GM19238 (cell line): ENCODE data around the gene ZFYVE9.
"Not testable (repeated sequence)": the region's sequence is repeated elsewhere in the genome, so short reads cannot be mapped to it uniquely, and the experiment has no call there.

Source experiments
- DNase-seq: peaks from one replicate; pipeline ENCODE4 v3.0.0; 2011; ENCODE audit warnings: low spot score; ENCODE audit not compliant: insufficient read length

Gene ZFYVE9

DNA sequence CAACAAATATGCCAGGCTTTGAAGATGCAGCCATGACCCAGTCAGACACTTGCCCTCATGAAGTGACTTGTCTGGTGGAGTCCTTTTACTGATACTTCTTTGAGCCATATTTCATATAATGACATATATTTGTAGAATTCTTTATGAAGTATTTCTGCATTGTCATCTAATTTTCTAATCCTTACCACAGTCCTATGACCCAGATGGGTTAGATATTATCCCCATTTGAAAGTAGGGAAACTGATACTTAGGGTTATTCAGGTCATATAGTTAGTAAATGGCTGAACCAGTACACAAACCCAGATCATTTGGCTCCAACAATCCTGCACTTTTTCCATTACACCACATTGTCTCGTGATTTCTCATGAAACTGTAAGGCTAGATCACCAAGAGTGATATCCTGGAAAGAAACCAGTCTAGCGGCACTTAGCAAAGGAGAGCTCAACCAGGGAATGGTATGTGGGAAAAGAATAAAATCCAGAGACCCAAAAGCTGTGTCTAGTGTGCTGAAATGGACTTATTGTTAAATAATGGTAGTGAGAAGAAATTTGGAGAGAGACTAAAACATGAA is 49.6 kb downstream of the ZFYVE9 start:
- DNase-seq: no peak

DNA sequence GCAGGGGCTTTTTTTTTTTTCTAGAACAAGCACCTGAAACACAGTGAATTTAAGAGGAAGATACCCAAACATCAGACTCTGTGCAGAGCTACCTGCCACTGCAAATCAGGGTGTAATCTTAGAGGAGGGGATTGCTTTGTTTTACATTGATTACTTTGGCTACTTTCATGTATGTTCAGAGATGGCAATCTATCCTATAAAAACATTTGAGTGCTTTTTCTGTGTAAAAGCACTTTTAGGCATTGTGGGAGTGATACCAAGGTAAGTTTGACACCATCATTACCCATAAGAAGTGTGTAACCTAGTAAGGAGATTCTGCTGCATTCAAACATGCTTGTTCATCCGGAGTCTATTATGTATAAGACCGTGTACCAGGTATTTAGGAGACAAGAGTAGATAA is 50.1 kb downstream of the ZFYVE9 start:
- DNase-seq: no peak

DNA sequence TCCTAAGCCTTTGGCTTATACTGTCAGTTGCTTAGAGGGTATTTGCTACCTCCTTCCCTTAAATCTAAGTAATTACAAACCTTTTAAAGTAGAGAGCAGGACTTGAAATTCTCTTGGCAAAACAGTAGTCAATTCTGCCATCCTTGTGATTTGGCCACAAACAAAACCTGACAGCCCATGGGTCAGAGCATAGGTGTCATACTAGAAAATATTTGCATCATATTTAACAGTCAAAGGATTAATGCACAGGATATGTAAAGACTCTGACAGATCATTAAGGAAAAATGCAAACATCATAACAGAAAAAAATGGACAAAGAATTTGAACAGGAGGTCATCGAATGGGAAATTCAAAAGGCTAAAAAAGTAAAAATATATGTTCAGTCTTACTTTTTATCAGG is 50.5 kb downstream of the ZFYVE9 start:
- no peak for DNase-seq

DNA sequence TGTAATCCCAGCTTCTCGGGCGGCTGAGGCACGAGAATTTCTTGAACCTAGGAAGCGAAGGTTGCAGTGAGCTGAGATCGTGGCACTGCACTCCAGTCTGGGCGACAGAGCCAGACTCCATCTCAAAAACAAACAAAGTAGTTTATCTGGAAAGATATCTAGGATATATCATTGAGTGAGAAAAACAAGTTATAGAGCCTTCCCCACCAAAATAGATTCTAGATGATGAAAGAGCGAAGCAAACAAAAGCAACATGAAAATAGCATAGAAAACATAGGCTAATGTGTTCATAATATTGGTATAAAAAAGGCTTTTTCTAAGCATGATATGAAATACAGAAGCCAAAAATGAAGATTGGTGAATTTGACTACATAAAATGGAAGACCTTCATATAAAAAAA is 52.1 kb downstream of the ZFYVE9 start:
- no peak for DNase-seq

DNA sequence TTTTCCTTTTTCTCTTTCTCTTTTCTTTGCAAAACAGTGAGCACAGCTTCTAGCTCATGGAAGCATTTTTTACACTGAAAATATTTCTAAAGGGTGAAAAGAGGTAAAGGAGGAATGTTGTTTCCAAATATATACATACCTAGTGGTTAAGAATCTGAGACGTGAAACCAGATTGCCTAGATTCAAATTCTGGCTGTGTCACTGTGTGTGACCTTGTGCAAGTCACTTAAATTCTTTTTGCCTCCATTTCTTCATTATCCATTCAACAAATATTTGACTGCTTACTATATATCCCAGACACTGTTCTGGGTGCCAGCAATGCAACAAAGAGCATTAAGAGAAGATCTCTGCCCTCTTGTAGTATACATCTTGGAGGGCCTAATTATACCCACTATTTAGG is 53.3 kb downstream of the ZFYVE9 start:
- DNase-seq: no peak

DNA sequence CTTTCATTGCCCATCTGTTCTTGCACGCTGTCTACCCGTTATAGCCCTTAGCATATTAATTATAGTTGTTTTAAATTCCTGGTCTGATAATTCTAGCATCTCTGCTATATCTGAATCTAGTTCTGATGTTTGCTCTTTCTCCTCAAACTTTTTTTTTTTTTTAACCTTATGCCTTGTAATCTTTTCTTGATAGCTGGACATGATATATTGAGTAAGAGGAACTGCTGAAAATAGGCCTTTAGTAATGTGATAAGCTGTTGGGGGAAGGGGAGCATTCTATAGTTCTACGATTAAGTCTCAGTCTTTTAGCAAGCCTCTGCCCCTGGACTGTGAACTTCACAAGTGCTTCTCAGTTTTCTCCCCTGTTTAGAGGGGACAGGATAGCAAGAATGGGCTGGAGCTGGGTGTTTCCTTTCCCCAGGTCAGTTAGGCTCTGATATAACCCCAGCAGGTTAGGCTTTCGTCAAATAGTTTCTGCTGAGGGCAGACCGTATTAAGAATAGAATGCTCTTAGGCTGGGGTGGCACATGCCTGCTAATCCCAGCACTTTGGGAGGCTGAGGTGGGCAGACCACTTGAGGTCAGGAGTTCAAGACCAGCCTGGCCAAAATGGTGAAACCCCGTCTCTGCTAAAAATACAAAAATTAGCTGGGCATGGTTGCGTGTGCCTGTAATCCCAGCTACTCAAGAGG is 62.2 kb downstream of the ZFYVE9 start:
- DNase-seq: no peak

DNA sequence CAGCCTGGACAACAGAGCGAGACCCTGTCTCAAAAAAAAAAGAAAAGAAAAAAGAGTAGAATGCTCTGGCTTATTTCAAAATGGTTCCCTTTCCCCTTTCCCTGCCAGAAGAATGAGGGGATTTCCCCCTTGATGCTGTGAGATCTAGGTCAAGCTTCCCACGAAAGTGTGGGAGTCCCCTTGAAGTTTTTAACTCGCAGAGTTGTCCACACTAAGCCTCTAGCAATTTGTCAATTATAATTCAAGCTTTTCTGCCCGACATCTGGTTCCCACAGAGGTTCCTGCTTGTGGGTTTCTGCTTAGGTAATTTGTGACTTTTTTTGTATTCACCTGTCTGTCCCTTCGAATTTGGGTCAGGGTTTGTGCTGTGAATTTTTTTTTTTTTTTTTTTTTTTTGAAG is 62.8 kb downstream of the ZFYVE9 start:
- DNase-seq: no peak

DNA sequence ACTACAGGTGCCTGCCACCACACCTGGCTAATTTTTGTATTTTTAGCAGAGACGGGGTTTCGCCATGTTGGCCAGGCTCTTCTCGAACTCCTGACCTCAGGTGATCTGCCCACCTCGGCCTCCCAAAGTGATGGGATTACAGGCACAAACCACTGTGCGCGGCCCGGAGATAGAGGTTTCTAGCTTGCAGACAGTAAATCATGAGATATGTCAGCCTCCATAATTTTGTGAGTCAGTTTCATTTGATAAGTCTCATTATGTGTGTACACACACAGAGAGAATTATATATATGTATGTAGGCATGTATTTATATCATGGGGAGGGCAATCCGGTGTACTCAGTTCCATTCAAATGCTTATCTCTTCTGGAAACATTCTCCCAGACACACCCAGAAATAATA is 64.8 kb downstream of the ZFYVE9 start:
- not testable (repeated sequence) for DNase-seq

DNA sequence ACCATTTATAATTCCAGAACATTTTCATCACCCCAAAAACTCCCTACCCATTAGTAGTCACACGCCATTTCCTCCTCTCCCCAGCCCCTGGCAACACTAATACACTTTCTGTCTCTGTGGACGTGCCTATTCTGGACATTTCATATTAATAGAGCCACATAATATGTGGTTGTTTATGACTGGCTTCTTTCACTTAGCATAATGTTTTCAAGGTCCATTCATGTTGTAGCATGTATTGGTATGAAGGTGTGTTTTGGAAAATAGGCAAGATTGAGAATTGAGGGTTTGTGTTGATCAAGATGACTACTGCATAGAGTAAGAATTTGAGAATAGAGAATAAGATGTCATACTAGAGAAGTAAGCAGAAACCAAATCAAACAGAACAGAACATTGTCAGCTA is 67.5 kb downstream of the ZFYVE9 start:
- no peak for DNase-seq

DNA sequence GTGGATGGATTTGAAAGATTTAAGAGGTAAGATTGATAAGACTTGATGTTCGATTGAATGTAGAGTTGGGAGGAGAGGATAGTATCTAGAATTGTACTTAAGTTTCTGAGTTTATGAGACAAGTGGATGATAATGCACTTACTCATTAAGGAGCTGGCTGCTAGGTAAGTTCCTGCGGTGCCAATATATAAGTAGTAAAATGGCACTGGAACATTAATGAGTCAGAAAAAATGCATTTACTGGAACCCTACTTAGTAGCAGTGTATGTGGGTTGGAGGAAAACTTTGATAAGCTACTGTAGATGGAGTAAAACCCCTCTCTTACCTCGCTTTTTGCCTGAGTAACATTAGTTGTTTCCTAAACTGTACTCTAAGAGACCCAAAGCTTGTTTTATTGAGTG is 68.2 kb downstream of the ZFYVE9 start:
- DNase-seq: no peak

DNA sequence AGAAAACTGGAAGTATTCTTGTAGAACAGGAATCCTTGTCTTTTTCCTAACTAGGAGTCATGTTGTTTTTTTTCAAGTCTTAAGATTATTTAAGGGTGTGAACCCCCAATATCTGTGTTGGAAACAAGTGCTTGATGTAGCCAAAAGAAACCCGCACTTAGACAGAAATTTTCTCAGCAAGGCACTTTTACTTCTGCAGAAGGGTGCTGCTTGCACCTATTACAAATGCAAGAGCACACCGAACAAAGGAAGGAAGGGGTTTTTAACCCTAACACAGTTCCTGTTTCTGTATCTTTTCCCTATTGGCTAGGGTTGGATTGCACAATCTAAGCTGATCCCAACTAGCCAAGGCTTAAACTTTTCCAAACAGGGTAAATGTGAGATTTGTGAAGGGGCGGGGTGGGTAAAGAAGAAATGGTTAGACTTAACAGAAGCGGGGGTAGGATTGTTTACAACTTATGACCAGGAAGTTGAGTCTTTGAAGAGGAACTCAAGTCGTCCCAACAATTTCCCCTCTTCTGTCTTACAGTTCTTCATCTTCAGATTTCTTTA is 75.1 kb downstream of the ZFYVE9 start:
- no peak for DNase-seq

DNA sequence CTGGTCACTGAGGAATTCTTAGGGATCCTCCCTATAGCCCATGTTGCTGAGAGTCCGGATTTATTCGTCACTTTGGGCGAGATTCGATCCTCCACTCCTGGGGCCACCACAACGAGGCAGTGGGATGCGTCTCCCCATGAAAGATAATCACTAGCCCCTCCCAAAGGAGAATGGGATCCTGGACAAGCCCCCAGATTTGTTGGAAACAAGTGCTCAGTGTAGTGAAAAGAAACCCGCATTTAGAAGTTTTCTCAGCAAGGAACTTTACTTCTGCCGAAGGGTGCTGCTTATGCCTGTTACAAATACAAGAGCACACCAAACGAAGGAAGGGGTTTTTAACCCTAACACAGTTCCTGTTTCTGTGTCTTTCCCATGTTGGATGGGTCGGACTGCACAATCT is 83.3 kb downstream of the ZFYVE9 start:
- no peak for DNase-seq

DNA sequence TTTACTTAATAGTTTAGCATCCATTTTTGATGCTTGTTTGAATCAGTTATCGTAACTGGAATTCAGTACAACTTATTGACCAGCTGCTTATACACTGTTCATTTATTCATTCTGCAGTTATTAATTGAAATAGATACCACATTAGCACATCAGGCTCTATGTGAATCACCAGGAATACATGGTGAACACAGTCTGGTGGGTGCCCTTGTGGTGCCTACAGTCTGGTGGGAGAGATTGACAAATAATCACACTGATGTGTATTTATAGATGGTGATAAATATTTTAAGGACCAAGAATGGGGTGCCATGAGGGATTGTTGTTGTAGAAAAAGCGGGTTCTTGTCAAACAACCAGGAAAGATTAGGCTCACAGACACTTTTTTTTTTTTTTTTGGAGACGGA is 87.6 kb downstream of the ZFYVE9 start:
- no peak for DNase-seq

DNA sequence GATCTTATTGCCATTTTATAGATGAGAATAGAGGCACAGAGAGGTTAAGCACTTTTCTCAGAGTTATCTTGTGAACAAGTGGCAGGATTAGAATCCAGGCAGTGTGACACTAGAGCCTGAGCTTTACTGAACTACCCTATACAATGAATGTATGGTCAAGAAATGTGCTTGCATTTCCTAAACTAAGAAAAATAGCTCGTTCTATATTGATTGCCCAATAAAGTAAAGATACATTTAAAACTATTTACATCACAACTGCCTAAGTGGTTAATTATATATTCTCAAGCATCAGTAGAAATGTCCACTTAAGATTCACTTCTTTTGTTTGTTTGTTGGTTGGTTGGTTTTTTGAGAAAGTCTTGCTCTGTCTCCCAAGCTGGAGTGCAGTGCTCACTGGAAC is 91.6 kb downstream of the ZFYVE9 start:
- DNase-seq: no peak

DNA sequence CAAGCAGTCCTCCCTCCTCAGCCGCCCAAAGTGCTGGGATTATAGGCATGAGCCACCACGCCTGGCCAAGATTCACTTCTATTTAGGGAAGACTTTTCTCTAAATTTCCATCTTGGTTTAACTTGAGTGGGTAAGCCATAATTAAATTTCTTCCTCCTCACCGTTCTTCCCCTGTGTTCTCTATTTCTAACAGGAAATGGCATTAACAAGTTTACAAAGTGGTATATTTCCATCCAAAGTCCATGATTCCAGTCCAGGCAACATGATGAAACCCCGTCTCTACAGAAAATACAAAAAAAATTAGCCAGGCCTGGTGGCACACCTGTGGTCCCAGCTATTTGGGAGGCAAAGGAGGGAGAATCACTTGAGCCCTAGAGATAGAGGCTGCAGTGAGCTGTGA is 92.1 kb downstream of the ZFYVE9 start:
- no peak for DNase-seq

DNA sequence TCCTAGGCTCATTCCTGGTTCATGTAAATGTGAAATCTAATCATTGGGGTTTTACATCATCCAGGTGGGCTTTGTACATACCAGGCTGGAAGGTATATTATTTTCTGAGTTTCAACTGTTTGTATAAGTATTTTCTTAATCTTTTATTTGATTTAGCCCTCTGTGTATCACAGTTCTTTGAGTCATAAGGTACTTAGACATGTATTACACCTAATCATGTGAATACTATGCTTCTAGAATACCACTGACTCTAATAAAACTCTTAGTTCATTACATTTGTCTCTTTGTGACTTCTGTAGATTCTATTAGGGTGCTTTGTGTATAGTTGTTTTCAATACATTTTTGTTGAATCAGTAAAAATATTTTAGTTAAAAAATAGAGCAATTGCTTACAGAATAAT is 92.8 kb downstream of the ZFYVE9 start:
- no peak for DNase-seq

DNA sequence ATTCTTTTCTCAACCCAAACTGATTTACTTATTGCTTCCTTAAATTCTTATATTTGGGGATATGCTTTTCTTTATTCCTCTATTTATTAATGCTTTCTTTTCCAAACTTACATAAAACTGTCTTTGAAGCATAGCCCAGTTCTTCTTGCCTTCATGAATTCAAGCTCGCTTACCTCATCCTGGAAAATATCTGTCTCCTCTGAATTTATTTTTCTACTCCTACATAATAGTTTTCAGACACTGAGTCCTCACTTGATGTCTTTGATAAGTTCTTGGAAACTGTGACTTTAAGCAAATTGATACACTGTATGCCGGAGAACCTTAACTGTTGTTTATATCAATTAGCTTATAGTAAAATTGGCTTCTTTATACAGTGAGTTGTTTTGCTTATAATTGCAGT is 93.8 kb downstream of the ZFYVE9 start:
- no peak for DNase-seq

DNA sequence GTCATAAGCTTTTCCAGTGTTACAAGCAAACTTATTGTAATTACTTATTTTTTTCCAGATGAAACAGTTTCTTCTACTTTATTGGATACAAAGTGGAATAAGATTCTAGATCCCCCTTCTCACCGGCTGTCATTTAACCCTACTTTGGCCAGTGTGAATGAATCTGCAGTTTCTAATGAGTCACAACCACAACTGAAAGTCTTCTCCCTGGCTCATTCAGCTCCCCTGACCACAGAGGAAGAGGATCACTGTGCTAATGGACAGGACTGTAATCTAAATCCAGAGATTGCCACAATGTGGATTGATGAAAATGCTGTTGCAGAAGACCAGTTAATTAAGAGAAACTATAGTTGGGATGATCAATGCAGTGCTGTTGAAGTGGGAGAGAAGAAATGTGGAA is 95.5 kb downstream of the ZFYVE9 start:
- DNase-seq: no peak

DNA sequence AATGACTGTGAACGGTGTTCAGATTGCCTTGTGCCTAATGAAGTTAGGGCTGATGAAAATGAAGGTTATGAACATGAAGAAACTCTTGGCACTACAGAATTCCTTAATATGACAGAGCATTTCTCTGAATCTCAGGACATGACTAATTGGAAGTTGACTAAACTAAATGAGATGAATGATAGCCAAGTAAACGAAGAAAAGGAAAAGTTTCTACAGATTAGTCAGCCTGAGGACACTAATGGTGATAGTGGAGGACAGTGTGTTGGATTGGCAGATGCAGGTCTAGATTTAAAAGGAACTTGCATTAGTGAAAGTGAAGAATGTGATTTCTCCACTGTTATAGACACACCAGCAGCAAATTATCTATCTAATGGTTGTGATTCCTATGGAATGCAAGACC is 96.6 kb downstream of the ZFYVE9 start:
- DNase-seq: no peak

DNA sequence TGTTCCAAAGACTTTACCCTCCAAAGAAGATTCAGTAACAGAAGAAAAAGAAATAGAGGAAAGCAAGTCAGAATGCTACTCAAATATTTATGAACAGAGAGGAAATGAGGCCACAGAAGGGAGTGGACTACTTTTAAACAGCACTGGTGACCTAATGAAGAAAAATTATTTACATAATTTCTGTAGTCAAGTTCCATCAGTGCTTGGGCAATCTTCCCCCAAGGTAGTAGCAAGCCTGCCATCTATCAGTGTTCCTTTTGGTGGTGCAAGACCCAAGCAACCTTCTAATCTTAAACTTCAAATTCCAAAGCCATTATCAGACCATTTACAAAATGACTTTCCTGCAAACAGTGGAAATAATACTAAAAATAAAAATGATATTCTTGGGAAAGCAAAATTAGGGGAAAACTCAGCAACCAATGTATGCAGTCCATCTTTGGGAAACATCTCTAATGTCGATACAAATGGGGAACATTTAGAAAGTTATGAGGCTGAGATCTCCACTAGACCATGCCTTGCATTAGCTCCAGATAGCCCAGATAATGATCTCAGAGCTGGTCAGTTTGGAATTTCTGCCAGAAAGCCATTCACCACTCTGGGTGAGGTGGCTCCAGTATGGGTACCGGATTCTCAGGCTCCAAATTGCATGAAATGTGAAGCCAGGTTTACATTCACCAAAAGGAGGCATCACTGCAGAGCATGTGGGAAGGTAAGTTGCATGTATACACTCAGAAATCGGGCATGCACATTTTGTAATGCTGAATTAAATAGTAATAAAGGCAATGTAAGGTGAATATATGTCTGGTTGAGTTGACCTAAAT is 97.2 kb downstream of the ZFYVE9 start:
- DNase-seq: no peak

DNA sequence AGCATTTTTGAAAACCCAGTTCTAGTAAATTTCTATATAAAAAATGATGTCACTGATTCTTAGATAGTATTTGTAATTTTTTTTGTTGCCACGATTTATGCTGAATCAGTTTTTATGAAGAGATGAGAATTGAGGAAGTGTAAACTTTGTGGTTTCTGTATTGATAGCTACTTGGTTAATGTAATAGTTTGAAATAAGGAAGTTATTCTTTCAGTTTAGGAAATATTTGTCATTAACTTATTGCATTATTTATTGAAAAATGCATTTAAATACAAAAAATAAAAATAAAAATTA is 97.8 kb downstream of the ZFYVE9 start:
- DNase-seq: no peak

DNA sequence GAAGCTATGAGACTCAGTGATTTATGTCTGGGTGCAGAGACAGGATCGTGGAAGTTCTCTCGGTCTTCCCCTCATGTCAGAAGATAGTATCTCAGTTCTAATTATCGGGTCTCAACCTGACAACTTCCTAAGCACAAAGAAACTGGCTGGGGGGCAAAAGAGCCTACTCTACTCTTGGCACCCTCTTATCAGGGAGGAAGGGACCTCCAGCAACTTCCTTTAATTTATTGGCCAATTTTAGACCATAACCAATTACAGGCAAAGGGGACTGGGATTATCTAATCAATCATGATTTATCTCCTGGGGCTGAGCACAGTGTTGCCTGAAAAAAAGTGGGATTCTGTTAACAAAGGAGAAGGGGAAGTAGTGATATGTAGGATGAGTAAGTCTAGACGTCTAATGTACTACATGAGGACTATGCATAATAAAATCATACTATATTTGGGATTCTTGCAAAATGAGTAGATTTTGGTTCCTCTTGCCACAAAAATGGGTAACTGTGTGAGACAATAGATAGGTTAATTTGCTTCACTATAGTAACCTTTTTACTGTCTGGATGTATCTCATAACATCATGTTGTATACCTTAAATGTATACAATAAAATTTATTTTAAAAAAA is 98.8 kb downstream of the ZFYVE9 start:
- no peak for DNase-seq
